GM12892 (cell line): ENCODE results near the gene C17orf75.

Experiments
- POLR2A ChIP-seq: IDR thresholded peaks from 2 replicates; pipeline ENCODE4 v1.6.1; 2011; ENCODE audit warnings: low read depth, low read length, control low read depth
- TAF1 ChIP-seq: IDR thresholded peaks from 2 replicates; pipeline ENCODE4 v1.6.1; 2011; ENCODE audit warnings: low read depth, mild to moderate bottlenecking, control low read depth, low read length, borderline replicate concordance

DNA sequence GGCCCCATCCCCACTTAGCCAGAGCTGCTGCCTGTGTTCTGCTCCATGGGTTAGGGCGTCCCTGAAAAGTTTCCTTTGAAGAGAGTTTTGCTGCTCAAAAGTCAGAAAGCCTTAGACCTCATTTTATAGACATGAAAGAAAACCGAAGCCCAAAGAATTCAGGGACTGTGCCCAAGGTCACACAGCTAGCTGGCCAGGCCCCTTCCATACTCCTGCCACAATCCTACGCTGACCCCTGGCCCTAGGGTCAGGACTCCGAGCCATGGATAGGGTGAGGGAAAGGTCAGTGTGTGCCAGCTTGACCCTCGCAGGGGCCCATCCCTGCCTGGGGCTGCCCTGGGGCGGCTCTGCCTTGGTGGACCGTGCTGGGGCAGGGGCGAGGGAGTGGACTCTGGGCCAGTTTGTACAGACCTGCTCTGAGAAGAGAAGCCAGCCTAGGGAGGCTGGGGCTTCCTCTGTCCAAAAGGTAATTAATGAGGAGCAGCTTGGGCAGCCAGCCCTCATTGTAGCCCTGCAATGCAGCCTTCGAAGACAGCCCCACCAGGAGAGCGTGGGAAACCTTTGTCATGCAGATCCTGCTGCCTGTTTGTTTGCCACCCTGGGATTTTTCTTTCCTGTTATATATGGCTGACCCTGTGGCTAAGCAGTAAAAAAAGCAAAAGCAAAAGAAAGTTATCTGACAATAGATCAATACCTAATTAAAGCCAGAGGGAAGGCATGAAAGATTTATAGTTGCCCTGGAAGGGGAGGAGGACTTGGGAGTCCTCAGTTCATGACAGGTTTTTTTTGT, 38.9 kb downstream of the C17orf75 start:
- no peak for TF ChIP-seq POLR2A
- no peak for TF ChIP-seq TAF1
